Measurements from ENCODE around the gene ABCC10.

DNA sequence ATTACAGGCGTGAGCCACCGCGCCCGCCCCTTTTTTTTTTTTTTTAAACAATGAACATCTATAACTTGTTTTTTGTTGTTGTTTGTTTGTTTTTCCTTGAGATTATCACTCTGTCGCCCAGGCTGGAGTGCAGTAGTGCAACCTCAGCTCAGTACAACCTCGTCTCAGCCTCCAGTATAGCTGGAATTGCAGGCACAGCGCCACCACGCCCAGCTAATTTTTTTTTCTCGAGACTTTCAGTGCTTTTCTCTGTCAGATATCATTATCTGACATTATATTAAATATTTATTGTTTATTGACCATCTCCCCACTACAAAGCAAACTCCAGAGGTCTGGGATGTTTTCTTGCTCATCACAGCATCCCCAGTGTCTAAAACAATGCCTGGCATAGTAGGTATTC is 30.3 kb downstream of the ABCC10 start:
- TF ChIP-seq, protein P1, sequence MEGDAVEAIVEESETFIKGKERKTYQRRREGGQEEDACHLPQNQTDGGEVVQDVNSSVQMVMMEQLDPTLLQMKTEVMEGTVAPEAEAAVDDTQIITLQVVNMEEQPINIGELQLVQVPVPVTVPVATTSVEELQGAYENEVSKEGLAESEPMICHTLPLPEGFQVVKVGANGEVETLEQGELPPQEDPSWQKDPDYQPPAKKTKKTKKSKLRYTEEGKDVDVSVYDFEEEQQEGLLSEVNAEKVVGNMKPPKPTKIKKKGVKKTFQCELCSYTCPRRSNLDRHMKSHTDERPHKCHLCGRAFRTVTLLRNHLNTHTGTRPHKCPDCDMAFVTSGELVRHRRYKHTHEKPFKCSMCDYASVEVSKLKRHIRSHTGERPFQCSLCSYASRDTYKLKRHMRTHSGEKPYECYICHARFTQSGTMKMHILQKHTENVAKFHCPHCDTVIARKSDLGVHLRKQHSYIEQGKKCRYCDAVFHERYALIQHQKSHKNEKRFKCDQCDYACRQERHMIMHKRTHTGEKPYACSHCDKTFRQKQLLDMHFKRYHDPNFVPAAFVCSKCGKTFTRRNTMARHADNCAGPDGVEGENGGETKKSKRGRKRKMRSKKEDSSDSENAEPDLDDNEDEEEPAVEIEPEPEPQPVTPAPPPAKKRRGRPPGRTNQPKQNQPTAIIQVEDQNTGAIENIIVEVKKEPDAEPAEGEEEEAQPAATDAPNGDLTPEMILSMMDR (IDR thresholded peaks at IDR 0.05), result no peak
- no peak for TF ChIP-seq POLR2A (IDR thresholded peaks at IDR 0.05)
